ENCODE results near the gene API5.
A peak's percentile ranks its signal among the peaks of the same experiment; 100 is the strongest.
"Not testable (repeated sequence)": the region's sequence is repeated elsewhere in the genome, so short reads cannot be mapped to it uniquely, and the experiment has no call there.

Gene API5

GRCh38 chr11:43311791-43312607 is at the start of gene API5:
Gene API5, plus strand, starts transcription at chr11:43311996. Its CDS starts 132 bp downstream, at chr11:43312128.
- peak; percentile 88 for DNase-seq

DNA sequence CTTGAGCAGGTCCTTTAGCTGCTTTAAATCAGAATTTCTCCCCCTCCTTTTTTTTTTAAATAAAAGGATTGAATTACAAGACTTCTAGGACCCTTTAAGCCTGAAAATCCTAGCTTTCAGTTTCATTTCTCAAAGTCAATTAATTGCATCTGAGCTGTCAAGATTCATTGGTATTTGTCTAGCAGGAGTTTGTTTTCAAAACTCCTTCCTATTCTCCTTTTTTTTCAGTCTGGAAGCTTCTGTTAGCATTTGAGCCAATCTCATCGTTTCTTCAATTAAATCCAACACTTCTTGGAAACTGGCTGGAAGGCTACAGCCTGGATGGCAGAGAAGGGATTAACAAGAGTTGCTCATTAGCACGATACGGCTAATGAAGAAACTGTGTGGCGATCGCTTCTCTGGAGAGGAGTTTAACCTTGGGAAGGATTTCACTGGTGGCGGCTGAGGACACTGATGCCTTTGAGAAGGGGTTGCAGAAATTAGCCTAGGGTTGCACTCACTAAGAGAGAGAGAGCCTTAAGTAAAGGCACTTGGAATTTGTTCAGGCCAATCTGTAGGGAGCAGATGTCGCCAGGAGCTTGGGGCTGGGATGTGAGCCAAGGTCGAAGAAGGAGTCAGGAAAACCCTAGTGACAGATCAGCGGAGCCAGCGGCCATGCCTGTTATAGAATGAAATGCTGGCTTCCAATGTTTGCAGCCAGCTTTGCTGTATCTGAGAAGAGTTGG is 43.8 kb upstream of the API5 start:
- DNase-seq, result no peak

GRCh38 chr11:43268786-43269185 is 43.0 kb upstream of the API5 start:
- no peak for DNase-seq

- DNase-seq, result no peak
These were observed 42.4 kb upstream of the API5 start for GRCh38 chr11:43269254-43269918.

- DNase-seq, result no peak
These were observed 41.3 kb upstream of the API5 start for GRCh38 chr11:43270468-43270867.

DNA sequence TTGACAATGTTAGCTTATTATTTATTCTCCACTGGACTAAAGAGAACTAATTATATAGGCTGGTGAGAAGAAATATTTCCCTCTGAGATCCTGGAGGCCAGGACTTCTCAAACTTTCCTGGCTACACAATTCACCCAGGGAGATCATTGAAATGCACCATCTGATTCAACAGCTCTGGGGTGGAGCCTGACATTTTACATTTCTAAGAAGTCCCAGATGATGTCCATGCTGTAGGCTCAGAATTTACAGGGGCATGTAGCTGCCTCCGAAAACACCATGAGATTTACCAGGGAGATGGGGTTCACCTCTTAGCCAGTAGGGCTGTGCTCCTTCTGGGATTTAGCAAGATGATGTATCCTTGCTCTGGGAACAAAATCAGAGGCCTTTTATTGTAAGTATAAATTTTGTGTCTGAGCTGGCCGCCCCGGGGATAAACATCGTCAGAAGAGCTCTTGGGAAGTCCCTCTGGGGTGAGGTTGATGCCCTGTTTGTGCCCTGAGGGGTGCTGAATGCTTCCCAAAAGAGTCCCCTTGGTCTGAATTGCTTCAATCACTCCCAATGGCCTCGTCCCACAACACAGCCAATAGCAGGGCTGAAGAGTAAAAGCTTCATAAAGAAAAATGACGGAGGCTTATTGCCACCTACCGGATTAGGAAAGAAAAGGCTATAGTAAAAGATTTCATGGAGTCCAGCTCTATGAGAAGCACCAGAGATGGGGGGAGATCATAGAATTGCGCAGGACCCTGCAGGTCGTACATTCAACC is 33.4 kb upstream of the API5 start:
- peak; percentile 7 for DNase-seq

DNA sequence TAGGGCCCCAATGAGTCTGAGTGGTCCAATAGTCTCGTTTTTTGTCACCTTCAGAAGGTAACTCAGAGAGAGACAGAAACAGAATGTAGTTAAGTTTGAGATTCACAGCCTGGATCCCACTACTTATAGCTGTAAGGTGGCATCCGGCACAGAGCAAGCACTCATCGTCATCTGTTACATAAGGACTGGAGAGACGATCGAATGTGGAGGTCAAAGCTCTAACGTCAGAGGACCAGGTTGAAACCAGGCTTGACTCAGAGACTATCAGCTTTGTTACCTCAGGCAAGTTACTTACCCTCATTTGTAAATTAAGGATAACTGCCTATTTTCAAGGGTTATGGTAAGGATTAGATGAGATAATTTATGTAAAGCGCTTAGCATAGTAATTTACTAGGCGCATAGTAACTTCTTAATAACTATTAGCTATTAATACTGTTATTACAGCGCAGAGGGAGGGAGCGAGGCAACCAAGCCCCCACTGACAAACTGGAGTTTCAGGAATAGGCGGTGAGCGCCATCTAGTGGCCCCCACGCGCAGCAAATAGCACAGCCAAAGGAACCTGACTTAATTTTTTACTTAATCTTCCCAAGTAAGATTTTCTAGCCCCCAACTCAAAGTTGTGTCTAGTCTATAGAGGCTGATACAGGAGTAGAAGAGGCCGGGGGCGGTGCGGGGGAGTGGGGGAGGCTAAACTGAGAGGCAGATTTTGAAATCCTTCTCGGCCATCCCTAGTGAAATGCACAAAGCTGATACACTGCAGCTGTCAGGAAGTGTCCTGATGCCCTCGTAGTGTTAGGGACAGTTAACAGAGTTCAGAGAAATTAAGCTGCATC is 29.0 kb upstream of the API5 start:
- peak; percentile 19 for DNase-seq

DNA sequence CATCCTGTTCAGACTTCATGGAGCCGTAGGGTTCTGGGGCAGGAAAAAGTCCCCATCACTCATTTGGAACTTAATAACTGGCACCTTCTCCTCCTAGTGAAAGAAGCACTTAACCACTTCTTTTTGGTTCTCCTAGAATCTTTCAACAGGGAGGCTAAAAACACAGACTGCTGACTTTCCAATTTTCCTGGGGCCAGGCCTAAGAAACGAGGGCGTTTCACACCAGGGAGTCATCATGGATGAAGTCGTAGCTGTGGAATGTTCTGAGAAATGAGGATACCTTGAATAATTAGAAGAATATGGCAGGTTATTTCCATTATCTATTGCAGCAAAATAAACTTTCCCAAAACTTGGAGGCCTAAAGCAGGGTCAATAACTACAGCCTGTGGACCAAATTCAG is 26.0 kb upstream of the API5 start:
- DNase-seq, result no peak

- no peak for DNase-seq
These were observed 22.4 kb upstream of the API5 start for GRCh38 chr11:43289368-43289767.

GRCh38 chr11:43298397-43298796 is 13.4 kb upstream of the API5 start:
- no peak for DNase-seq

DNA sequence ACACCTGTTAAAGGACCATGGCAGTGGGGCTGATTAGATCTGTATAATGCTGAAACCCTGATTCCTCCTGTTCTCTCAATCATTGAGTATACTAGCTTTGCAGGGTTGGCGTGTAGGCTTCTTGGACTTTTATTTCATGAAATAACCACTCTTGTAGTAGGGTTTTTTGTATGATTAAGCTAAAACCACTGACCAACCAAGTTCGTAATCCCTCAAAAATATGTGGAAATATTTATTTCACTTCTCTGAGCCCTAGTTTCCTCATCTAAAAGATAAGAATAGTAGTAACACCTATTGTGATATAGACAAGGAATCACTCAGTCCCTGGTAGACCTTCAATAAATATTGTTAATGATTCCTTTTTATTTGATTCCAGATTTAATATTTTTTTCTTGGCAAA is 4.2 kb downstream of the API5 start:
- no peak for DNase-seq

- DNase-seq, result no peak
These were observed 4.7 kb downstream of the API5 start for GRCh38 chr11:43316451-43316850.

DNA sequence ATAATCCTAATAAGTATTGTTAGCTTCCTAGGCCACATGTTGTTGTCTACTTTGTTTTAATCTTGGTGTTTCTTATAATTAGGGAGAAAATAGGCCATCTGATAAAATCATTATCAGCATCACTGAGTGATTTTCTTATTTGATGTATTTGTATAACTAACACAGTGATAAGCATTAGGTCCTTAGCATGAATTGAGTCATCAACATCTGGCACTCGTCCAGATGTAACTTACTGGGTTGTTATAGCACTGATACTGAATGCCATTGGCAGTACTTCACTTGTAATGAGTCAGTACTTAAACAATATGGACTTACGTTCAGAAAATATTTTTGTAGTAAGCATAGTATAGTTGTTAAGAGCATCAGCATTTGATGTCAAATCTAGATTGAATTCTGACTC is 16.2 kb downstream of the API5 start:
- no peak for DNase-seq

GRCh38 chr11:43328482-43328881 is 16.7 kb downstream of the API5 start:
- no peak for DNase-seq

GRCh38 chr11:43341159-43341558 is 29.4 kb downstream of the API5 start:
- no peak for DNase-seq

DNA sequence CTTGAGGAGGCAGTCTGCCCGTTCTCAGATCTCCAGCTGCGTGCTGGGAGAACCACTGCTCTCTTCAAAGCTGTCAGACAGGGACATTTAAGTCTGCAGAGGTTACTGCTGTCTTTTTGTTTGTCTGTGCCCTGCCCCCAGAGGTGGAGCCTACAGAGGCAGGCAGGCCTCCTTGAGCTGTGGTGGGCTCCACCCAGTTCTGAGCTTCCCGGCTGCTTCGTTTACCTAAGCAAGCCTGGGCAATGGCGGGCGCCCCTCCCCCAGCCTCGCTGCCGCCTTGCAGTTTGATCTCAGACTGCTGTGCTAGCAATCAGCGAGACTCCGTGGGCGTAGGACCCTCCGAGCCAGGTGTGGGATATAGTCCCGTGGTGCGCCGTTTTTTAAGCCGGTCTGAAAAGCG is 39.6 kb downstream of the API5 start:
- DNase-seq, result not testable (repeated sequence)

- DNase-seq, result no peak
These were observed 42.5 kb downstream of the API5 start for GRCh38 chr11:43354311-43354710.

GRCh38 chr11:43356336-43356735 is 44.5 kb downstream of the API5 start:
- DNase-seq, result no peak

DNA sequence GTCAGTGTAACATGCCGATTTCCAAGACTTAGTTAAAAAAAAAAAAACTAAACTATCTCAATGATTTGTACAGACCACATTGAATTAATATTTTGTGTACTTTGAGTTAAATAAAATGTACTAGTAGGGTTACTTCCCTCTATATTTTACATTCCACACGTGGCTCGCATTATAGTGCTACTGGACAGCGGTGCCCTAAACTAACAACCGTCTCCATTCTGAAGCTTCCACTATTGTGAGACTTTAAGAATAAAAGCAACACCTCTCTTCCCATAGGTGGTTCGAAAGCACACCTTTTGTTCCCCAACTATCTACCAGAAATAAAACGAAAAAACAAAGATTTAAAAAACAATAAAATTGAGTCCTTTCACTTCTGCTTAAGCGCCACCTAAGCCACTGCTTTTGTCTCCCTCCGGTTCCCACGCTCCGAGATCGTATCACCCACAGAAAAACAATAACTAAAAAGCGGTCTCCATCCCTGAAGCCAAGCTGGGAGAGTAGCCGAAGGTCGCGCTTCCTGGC is 46.5 kb downstream of the API5 start:
- no peak for DNase-seq

GRCh38 chr11:43358801-43359421 is 47.1 kb downstream of the API5 start, which contains the start of gene TTC17:
Gene TTC17, plus strand, starts transcription at chr11:43358920. Its CDS starts 35 bp downstream, at chr11:43358955.
- peak; percentile 91 for DNase-seq

- DNase-seq, result no peak
These were observed 47.6 kb downstream of the API5 start for GRCh38 chr11:43359422-43359818.

All from NCI-H748 treated with DMSO at 0.1 percent for 48 hours (cell line).